ENCODE measurements around the gene S100A8. TPM values are rescaled to one million over a fixed set of nuclear protein-coding genes. Genes with fewer than 3 reads are reported as not detected.

The S100A8 gene
- total RNA-seq, 1 donor from 2014 or later = not detected

DNA sequence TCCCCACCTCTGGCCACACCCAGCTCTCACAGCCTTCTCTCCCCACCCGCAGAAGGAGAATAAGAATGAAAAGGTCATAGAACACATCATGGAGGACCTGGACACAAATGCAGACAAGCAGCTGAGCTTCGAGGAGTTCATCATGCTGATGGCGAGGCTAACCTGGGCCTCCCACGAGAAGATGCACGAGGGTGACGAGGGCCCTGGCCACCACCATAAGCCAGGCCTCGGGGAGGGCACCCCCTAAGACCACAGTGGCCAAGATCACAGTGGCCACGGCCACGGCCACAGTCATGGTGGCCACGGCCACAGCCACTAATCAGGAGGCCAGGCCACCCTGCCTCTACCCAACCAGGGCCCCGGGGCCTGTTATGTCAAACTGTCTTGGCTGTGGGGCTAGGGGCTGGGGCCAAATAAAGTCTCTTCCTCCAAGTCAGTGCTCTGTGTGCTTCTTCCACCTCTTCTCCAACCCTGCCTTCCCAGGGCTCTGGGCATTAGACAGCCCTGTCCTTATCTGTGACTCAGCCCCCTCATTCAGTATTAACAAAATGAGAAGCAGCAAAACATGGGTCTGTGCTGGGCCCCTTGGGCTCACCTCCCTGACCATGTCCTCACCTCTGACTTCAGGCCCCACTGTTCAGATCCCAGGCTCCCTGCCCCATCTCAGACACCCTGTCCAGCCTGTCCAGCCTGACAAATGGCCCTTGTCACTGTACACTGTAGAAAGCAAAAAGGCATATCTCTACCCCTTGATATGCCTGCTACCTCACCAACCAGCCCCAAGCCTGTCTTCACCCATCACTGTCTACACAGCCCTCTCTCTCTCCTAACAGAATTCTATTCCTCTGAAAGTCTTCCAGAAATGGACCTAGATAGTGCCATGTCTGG, 30.0 kb downstream of the S100A8 start:
- TF ChIP-seq, protein P1, sequence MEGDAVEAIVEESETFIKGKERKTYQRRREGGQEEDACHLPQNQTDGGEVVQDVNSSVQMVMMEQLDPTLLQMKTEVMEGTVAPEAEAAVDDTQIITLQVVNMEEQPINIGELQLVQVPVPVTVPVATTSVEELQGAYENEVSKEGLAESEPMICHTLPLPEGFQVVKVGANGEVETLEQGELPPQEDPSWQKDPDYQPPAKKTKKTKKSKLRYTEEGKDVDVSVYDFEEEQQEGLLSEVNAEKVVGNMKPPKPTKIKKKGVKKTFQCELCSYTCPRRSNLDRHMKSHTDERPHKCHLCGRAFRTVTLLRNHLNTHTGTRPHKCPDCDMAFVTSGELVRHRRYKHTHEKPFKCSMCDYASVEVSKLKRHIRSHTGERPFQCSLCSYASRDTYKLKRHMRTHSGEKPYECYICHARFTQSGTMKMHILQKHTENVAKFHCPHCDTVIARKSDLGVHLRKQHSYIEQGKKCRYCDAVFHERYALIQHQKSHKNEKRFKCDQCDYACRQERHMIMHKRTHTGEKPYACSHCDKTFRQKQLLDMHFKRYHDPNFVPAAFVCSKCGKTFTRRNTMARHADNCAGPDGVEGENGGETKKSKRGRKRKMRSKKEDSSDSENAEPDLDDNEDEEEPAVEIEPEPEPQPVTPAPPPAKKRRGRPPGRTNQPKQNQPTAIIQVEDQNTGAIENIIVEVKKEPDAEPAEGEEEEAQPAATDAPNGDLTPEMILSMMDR (IDR thresholded peaks at IDR 0.05; ENCODE audit: insufficient read depth, low read depth, low read length) = no peak
- no peak for TF ChIP-seq EZH2 (IDR thresholded peaks at IDR 0.05; ENCODE audit: insufficient read depth, low read length)
- Histone ChIP-seq H3K79me2 (ENCODE audit: insufficient read depth, low read length) (no peaks in the 10 kb centered on the region), H2AFZ (ENCODE audit: low read depth, low read length) (no peak overlapping the region), H3K27ac (ENCODE audit: low read depth, low read length) (no peak overlapping the region), H3K4me2 (ENCODE audit: low read length) (no peak overlapping the region), H3K9ac (ENCODE audit: low read length) (no peak overlapping the region), H4K20me1 (ENCODE audit: insufficient read depth, low read length) (no peaks in the 10 kb centered on the region), H3K9me3 (ENCODE audit: insufficient read depth, low read depth, low read length) (no peaks in the 10 kb centered on the region), H3K27me3 (ENCODE audit: insufficient read depth, low read length) (no peaks in the 10 kb centered on the region), H3K4me1 (ENCODE audit: insufficient read depth, low read length) (no peaks in the 10 kb centered on the region), H3K36me3 (ENCODE audit: insufficient read depth, low read length) (no peaks in the 10 kb centered on the region), H3K4me3 (ENCODE audit: insufficient read depth, low read depth, low read length) (no peak overlapping the region)
- H3K9me3 Mint-ChIP-seq (ENCODE audit: unreplicated experiment) = no peaks in the 10 kb centered on the region
- H3K4me3 Mint-ChIP-seq (ENCODE audit: unreplicated experiment) = no peak overlapping the region
- H3K36me3 Mint-ChIP-seq (ENCODE audit: low read depth, unreplicated experiment) = peaks cover 1% of the 10 kb centered on the region
- FAIRE-seq (no peak), DNase-seq (ENCODE audit: low read depth) (no peak)
- no peaks in the 10 kb centered on the region for H3K4me1 Mint-ChIP-seq (ENCODE audit: low read depth, unreplicated experiment)
- H3K27me3 Mint-ChIP-seq (ENCODE audit: low read depth, unreplicated experiment) = peaks cover 65% of the 10 kb centered on the region
- no peak overlapping the region for H3K27ac Mint-ChIP-seq (ENCODE audit: unreplicated experiment)

DNA sequence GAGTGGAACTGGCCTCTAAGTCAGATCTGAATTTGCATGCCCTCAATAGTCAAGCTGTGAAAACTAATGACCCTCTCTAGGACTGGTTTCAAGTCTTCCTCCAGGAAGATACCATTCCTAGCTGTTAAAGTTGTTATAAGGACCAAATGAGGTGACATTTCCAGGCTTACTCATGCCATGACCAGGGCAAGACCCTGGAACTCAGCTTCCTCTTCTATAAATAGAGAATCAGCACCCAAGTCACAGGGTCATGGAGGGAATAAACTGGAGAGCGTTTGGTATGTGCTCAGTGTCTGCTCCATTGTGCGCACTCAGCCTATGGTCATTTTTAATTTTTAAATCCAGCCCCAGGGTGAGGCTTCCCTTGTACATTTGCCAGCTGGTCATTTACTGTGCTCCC, 30.7 kb downstream of the S100A8 start:
- H3K4me1 ChIP-seq (ENCODE audit: insufficient read depth, low read length) = no peaks in the 10 kb centered on the region
- Mint-ChIP-seq H3K36me3 (ENCODE audit: low read depth, unreplicated experiment) (peaks cover 1% of the 10 kb centered on the region), H3K27ac (ENCODE audit: unreplicated experiment) (no peak overlapping the region), H3K4me1 (ENCODE audit: low read depth, unreplicated experiment) (no peaks in the 10 kb centered on the region), H3K27me3 (ENCODE audit: low read depth, unreplicated experiment) (peaks cover 60% of the 10 kb centered on the region), H3K9me3 (ENCODE audit: unreplicated experiment) (no peaks in the 10 kb centered on the region), H3K4me3 (ENCODE audit: unreplicated experiment) (no peak overlapping the region)
- H3K79me2 ChIP-seq (ENCODE audit: insufficient read depth, low read length) = no peaks in the 10 kb centered on the region
- no peak overlapping the region for H3K4me3 ChIP-seq (ENCODE audit: insufficient read depth, low read depth, low read length)
- no peaks in the 10 kb centered on the region for H3K9me3 ChIP-seq (ENCODE audit: insufficient read depth, low read depth, low read length)
- no peak overlapping the region for H3K4me2 ChIP-seq (ENCODE audit: low read length)
- no peaks in the 10 kb centered on the region for H3K36me3 ChIP-seq (ENCODE audit: insufficient read depth, low read length)
- no peak overlapping the region for H3K9ac ChIP-seq (ENCODE audit: low read length)
- no peak overlapping the region for H3K27ac ChIP-seq (ENCODE audit: low read depth, low read length)
- H4K20me1 ChIP-seq (ENCODE audit: insufficient read depth, low read length) = no peaks in the 10 kb centered on the region
- no peak for DNase-seq (ENCODE audit: low read depth)
- H3K27me3 ChIP-seq (ENCODE audit: insufficient read depth, low read length) = no peaks in the 10 kb centered on the region
- TF ChIP-seq EZH2 (IDR thresholded peaks at IDR 0.05; ENCODE audit: insufficient read depth, low read length) = no peak
- TF ChIP-seq, protein P1 (IDR thresholded peaks at IDR 0.05; ENCODE audit: insufficient read depth, low read depth, low read length) = no peak
- no peak overlapping the region for H2AFZ ChIP-seq (ENCODE audit: low read depth, low read length)
- no peak for FAIRE-seq

DNA sequence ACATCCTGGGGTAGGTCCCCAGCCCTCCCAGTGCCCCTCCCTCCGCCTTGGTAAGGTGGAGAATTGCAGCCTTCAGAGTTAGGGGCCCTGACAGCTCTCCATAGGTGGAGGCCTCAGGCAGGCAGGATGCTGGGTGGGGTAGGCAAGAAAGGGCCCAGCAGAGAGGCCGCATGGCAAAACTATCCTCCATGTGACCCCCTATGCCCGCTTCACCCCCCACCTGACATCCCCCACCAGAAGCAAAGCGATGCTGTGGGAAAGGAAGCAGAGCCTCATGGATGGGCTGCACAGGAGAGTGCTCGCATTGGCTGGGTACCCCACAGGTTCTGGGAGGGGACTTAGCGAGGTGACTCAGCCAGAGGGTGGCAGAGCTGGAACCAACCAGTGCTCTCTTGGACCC, 31.6 kb downstream of the S100A8 start:
- peaks cover 1% of the 10 kb centered on the region for H3K36me3 Mint-ChIP-seq (ENCODE audit: low read depth, unreplicated experiment)
- Histone ChIP-seq H2AFZ (ENCODE audit: low read depth, low read length) (no peak overlapping the region), H3K9me3 (ENCODE audit: insufficient read depth, low read depth, low read length) (no peaks in the 10 kb centered on the region), H3K4me3 (ENCODE audit: insufficient read depth, low read depth, low read length) (no peak overlapping the region), H3K4me2 (ENCODE audit: low read length) (no peak overlapping the region), H4K20me1 (ENCODE audit: insufficient read depth, low read length) (no peaks in the 10 kb centered on the region), H3K9ac (ENCODE audit: low read length) (no peak overlapping the region), H3K27ac (ENCODE audit: low read depth, low read length) (no peak overlapping the region), H3K36me3 (ENCODE audit: insufficient read depth, low read length) (no peaks in the 10 kb centered on the region), H3K79me2 (ENCODE audit: insufficient read depth, low read length) (no peaks in the 10 kb centered on the region), H3K27me3 (ENCODE audit: insufficient read depth, low read length) (no peaks in the 10 kb centered on the region), H3K4me1 (ENCODE audit: insufficient read depth, low read length) (no peaks in the 10 kb centered on the region)
- H3K27me3 Mint-ChIP-seq (ENCODE audit: low read depth, unreplicated experiment) = peaks cover 51% of the 10 kb centered on the region
- no peaks in the 10 kb centered on the region for H3K9me3 Mint-ChIP-seq (ENCODE audit: unreplicated experiment)
- H3K27ac Mint-ChIP-seq (ENCODE audit: unreplicated experiment) = no peak overlapping the region
- H3K4me1 Mint-ChIP-seq (ENCODE audit: low read depth, unreplicated experiment) = no peaks in the 10 kb centered on the region
- no peak for FAIRE-seq
- TF ChIP-seq, protein P1 (IDR thresholded peaks at IDR 0.05; ENCODE audit: insufficient read depth, low read depth, low read length) = no peak
- TF ChIP-seq EZH2 (IDR thresholded peaks at IDR 0.05; ENCODE audit: insufficient read depth, low read length) = no peak
- no peak overlapping the region for H3K4me3 Mint-ChIP-seq (ENCODE audit: unreplicated experiment)
- DNase-seq (ENCODE audit: low read depth) = no peak
